HepG2 (cell line): ENCODE measurements around the gene SUMO4. TPM values are rescaled to one million over a fixed set of nuclear protein-coding genes. Genes with fewer than 3 reads are reported as not detected.
A peak's percentile ranks its signal among the peaks of the same experiment; 100 is the strongest.

Experiments used
- ATAD3A ChIP-seq: sonication (generic); formaldehyde crosslinking; IDR thresholded peaks from 2 replicates; pipeline ENCODE4 v1.4.0; 2020; ENCODE audit warnings: missing genetic modification reagents
- ATF7 ChIP-seq, 2 experiments: fragments of 450-650 bp in 1 of 2; sonication (generic) in 1 of 2; formaldehyde crosslinking in 1 of 2; IDR thresholded peaks; 2 replicates each; pipeline versions ENCODE4 v1.4.0 to v1.6.1; 2016 to 2020; ENCODE audit warnings: antibody characterized with exemption in 1 of 2, mild to moderate bottlenecking in 1 of 2, missing genetic modification reagents in 1 of 2
- FOSL2 ChIP-seq: sonication (generic); formaldehyde crosslinking; IDR thresholded peaks from 2 replicates; pipeline ENCODE4 v1.4.0; 2020; ENCODE audit warnings: missing genetic modification reagents
- HDAC6 ChIP-seq: fragments of 200-600 bp; sonication (generic); IDR thresholded peaks from 2 replicates; pipeline ENCODE4 v1.7.0; 2017; ENCODE audit warnings: mild to moderate bottlenecking, antibody characterized with exemption, low read length, low read depth
- HNRNPK ChIP-seq: fragments of 200-400 bp; formaldehyde crosslinking; IDR thresholded peaks from 2 replicates; pipeline ENCODE4 v1.6.1; 2018; ENCODE audit warnings: low read length, low read depth, moderate library complexity, mild to moderate bottlenecking; ENCODE audit not compliant: poor library complexity, severe bottlenecking
- KDM4B ChIP-seq: sonication (generic); formaldehyde crosslinking; IDR thresholded peaks from 2 replicates; pipeline ENCODE4 v1.4.0; 2020; ENCODE audit warnings: missing genetic modification reagents
- MATR3 ChIP-seq: sonication (generic); formaldehyde crosslinking; IDR thresholded peaks from 2 replicates; pipeline ENCODE4 v1.4.0; 2020; ENCODE audit warnings: missing genetic modification reagents
- RNF2 ChIP-seq: fragments of 450-650 bp; conservative IDR thresholded peaks from 2 replicates; pipeline ENCODE4 v1.6.1; 2016; ENCODE audit warnings: low read depth
- SP1 ChIP-seq, 2 experiments: fragments of 450-650 bp in 1 of 2; sonication (generic) in 1 of 2; formaldehyde crosslinking in 1 of 2; IDR thresholded peaks; 2 replicates each; pipeline versions ENCODE4 v1.4.0 to v1.6.1; 2016 to 2020; ENCODE audit warnings: missing genetic modification reagents in 1 of 2
- TARDBP ChIP-seq: sonication (generic); formaldehyde crosslinking; IDR thresholded peaks from 2 replicates; pipeline ENCODE4 v1.8.0; 2022; ENCODE audit warnings: mild to moderate bottlenecking, missing genetic modification reagents
- ZFP90 ChIP-seq: sonication (generic); formaldehyde crosslinking; IDR thresholded peaks from 2 replicates; pipeline ENCODE4 v1.8.0; 2022; ENCODE audit warnings: missing genetic modification reagents, mild to moderate bottlenecking, inconsistent platforms, borderline replicate concordance
- ZNF101 ChIP-seq: sonication (generic); formaldehyde crosslinking; IDR thresholded peaks from 2 replicates; pipeline ENCODE4 v1.4.0; 2020; ENCODE audit warnings: mild to moderate bottlenecking, low read depth, missing genetic modification reagents, borderline replicate concordance
- ZNF160 ChIP-seq: sonication (generic); formaldehyde crosslinking; IDR thresholded peaks from 2 replicates; pipeline ENCODE4 v1.8.0; 2022; ENCODE audit warnings: mild to moderate bottlenecking, inconsistent platforms, missing genetic modification reagents
- ZNF224 ChIP-seq: sonication (generic); formaldehyde crosslinking; IDR thresholded peaks from 2 replicates; pipeline ENCODE4 v1.5.0; 2020; ENCODE audit warnings: mild to moderate bottlenecking, missing genetic modification reagents
- ZNF251 ChIP-seq: sonication (generic); formaldehyde crosslinking; IDR thresholded peaks from 2 replicates; pipeline ENCODE4 v1.9.0; 2021; ENCODE audit warnings: mild to moderate bottlenecking, missing genetic modification reagents
- ZNF468 ChIP-seq: sonication (generic); formaldehyde crosslinking; IDR thresholded peaks from 2 replicates; pipeline ENCODE4 v1.8.0; 2022; ENCODE audit warnings: mild to moderate bottlenecking, moderate library complexity, missing genetic modification reagents
- ZNF75D ChIP-seq: sonication (generic); formaldehyde crosslinking; IDR thresholded peaks from 2 replicates; pipeline ENCODE4 v1.8.1; 2023; ENCODE audit warnings: missing genetic modification reagents, mild to moderate bottlenecking, borderline replicate concordance
- polyA plus RNA-seq, 8 experiments: library from polyadenylated mRNA; depleted of rRNA in 3 of 8; stranded (reverse) in 7 of 8; unstranded in 1 of 8; fragments of >200 nt; fragmentation: Illumina TruSeq in 4 of 8; extraction: Trizol in 4 of 8; gene quantifications; 2 replicates each; pipeline versions ENCODE4 v1.2.1 to v1.2.3, GENCODE V29; 2011 to 2016; ENCODE audit warnings: low read depth in 4 of 8, missing spikeins in 1 of 8, mixed read lengths in 1 of 8; ENCODE audit not compliant: insufficient read depth in 1 of 8
- total RNA-seq, 5 experiments: library from RNA; depleted of rRNA; stranded (reverse); fragments of >200 nt; fragmentation: Illumina TruSeq; extraction: Trizol; gene quantifications; 2 replicates each; pipeline ENCODE4 v1.2.3, GENCODE V29; 2016; ENCODE audit warnings: low read depth in 1 of 5
- TF ChIP-seq, protein P1 (sequence below), 2 experiments: fragments of 450-650 bp in 1 of 2; sonication (generic) in 1 of 2; formaldehyde crosslinking; IDR thresholded peaks; 2 replicates each; pipeline versions ENCODE4 v1.5.0 to v1.8.0; 2020 to 2022; ENCODE audit warnings: mild to moderate bottlenecking in 1 of 2, missing genetic modification reagents in 1 of 2
- TF ChIP-seq, protein P2 (sequence below): sonication (generic); formaldehyde crosslinking; IDR thresholded peaks from 2 replicates; pipeline ENCODE4 v1.5.1; 2020; ENCODE audit warnings: mild to moderate bottlenecking, missing genetic modification reagents, borderline replicate concordance
- TF ChIP-seq, protein P3 (sequence below): sonication (generic); formaldehyde crosslinking; IDR thresholded peaks from 2 replicates; pipeline ENCODE4 v1.4.0; 2020; ENCODE audit warnings: missing genetic modification reagents

Gene SUMO4
- total and polyA plus RNA-seq, 2 of the 13 experiments (the other 11 are each of a cell fraction or from before 2014, with no cell fraction given) = 0.22 to 1.2 TPM

DNA sequence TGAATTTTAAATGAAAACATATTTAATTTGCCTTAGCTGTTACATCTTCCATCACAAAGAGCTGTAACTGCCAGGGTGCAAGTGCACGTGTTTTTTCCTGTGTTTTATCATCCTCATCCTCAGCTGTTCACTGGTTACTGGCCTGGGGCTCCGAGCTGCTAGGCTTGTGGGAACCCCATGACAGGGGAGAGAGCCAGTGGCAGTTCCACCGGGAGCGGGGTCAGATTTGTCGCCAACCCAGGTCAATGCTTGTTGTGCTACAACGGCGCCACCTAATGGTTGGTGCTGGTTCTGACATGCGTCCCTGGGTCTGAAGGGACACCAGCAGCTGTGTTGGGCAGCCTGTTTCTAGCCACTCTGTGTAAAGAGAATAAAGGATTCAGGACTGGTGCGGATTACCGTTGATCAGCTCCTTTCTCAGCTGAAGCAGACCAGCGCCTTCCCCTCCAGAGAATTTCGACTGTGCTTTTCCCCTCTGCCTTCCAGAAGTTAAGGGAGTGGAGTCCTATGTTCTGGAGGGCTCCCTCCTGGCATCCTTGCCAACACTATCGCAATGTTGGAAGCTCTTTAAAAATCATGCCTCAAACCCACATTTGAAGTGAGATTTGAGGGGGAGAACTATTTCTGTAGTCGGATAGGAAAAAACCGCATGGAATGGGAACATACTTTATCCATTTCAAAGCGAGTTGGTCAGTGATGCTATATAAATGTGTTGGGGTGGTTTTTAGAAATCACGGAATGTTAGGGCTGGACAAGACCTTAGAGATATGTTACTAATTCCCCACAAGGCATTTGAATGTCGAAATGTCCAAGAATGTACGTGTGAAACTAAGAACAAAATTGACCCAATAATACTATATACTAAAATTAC lies 32.1 kb downstream of the SUMO4 start (continued):
- no peak for TF ChIP-seq ZNF468 (CRISPR knock-in tag)
- 0 out of 2 replicates have a peak, but pooled peaks have one; percentile 36 for TF ChIP-seq ZFP90 (CRISPR knock-in tag)
- TF ChIP-seq ZNF75D (CRISPR knock-in tag) = no peak
- TF ChIP-seq, protein P1, sequence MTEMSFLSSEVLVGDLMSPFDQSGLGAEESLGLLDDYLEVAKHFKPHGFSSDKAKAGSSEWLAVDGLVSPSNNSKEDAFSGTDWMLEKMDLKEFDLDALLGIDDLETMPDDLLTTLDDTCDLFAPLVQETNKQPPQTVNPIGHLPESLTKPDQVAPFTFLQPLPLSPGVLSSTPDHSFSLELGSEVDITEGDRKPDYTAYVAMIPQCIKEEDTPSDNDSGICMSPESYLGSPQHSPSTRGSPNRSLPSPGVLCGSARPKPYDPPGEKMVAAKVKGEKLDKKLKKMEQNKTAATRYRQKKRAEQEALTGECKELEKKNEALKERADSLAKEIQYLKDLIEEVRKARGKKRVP (CRISPR knock-in tag; IDR thresholded peaks at IDR 0.05) = no peak
- TF ChIP-seq ZNF101 = no peak
- TF ChIP-seq HNRNPK = no peak
- TF ChIP-seq ATAD3A (CRISPR knock-in tag) = peak; percentile 63; the same call in 1 of the 2 replicates
- TF ChIP-seq RNF2 = no peak
- TF ChIP-seq KDM4B (CRISPR knock-in tag) = 0 out of 2 replicates have a peak, but pooled peaks have one; percentile 63
- no peak for TF ChIP-seq MATR3
- TF ChIP-seq SP1 (IDR thresholded peaks at IDR 0.05) = no peak
- TF ChIP-seq SP1 (CRISPR knock-in tag; IDR thresholded peaks at IDR 0.05) = peak; percentile 64
- TF ChIP-seq ZNF251 = no peak
- TF ChIP-seq FOSL2 (CRISPR knock-in tag) = peak; percentile 61
- TF ChIP-seq ZNF224 = no peak
- TF ChIP-seq ATF7 (IDR thresholded peaks at IDR 0.05) = no peak
- TF ChIP-seq ATF7 (CRISPR knock-in tag; IDR thresholded peaks at IDR 0.05) = no peak
- TF ChIP-seq TARDBP = 0 out of 2 replicates have a peak, but pooled peaks have one; percentile 44
- TF ChIP-seq, protein P2, sequence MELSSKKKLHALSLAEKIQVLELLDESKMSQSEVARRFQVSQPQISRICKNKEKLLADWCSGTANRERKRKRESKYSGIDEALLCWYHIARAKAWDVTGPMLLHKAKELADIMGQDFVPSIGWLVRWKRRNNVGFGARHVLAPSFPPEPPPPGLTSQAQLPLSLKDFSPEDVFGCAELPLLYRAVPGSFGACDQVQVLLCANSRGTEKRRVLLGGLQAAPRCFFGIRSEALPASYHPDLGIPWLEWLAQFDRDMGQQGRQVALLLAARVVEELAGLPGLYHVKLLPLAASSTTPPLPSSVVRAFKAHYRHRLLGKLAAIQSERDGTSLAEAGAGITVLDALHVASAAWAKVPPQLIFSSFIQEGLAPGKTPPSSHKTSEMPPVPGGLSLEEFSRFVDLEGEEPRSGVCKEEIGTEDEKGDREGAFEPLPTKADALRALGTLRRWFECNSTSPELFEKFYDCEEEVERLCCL (CRISPR knock-in tag) = 0 out of 2 replicates have a peak, but pooled peaks have one; percentile 44
- no peak for TF ChIP-seq ZNF160
- TF ChIP-seq, protein P3, sequence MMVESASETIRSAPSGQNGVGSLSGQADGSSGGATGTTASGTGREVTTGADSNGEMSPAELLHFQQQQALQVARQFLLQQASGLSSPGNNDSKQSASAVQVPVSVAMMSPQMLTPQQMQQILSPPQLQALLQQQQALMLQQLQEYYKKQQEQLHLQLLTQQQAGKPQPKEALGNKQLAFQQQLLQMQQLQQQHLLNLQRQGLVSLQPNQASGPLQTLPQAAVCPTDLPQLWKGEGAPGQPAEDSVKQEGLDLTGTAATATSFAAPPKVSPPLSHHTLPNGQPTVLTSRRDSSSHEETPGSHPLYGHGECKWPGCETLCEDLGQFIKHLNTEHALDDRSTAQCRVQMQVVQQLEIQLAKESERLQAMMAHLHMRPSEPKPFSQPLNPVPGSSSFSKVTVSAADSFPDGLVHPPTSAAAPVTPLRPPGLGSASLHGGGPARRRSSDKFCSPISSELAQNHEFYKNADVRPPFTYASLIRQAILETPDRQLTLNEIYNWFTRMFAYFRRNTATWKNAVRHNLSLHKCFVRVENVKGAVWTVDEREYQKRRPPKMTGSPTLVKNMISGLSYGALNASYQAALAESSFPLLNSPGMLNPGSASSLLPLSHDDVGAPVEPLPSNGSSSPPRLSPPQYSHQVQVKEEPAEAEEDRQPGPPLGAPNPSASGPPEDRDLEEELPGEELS (CRISPR knock-in tag) = 0 out of 2 replicates have a peak, but pooled peaks have one; percentile 15
- no peak for TF ChIP-seq HDAC6
